Thyroid gland (tissue), 4 donors: ENCODE data around the gene ARHGEF4. TPM values are rescaled to one million over a fixed set of nuclear protein-coding genes. Genes with fewer than 3 reads are reported as not detected.

Experiments
- DNase-seq, 2 donors: peaks; one replicate each; pipeline ENCODE4 v3.0.0-alpha.2; 2019
- H3K27ac ChIP-seq, 3 donors: fragments of 200-600 bp; sonication (generic); 1 replicate in 2 of 3; 2 replicates in 1 of 3; pipeline ENCODE4 v1.5.1; 2016 to 2019; ENCODE audit warnings: mild to moderate bottlenecking in 1 of 3, moderate library complexity in 1 of 3
- H3K27me3 ChIP-seq: fragments of 200-600 bp; sonication (generic); one replicate; pipeline ENCODE4 v1.5.1; 2019
- H3K36me3 ChIP-seq, 2 donors: fragments of 200-600 bp; sonication (generic); one replicate each; pipeline ENCODE4 v1.5.1; 2016 to 2019
- H3K4me1 ChIP-seq, 2 donors: fragments of 200-600 bp; sonication (generic); one replicate each; pipeline ENCODE4 v1.5.1; 2017 to 2019
- H3K4me3 ChIP-seq, 3 donors: fragments of 200-600 bp; sonication (generic); replicated peaks in 1 of 3; 1 replicate in 2 of 3; 2 replicates in 1 of 3; pipeline ENCODE4 v1.5.1; 2016; ENCODE audit warnings: mild to moderate bottlenecking in 1 of 3
- H3K9me3 ChIP-seq: fragments of 200-600 bp; sonication (generic); one replicate; pipeline ENCODE4 v1.5.1; 2017
- POLR2A ChIP-seq, 2 donors: fragments of 450-650 bp; IDR thresholded peaks; one replicate each; pipeline ENCODE4 v1.6.1; 2017; ENCODE audit warnings: antibody characterized with exemption in 2 of 2, mild to moderate bottlenecking in 2 of 2, moderate library complexity in 1 of 2
- WGBS, 2 donors: methylation state at CpG; one replicate each; pipeline ENCODE4 v1.1.5; 2017; 5-methylcytosine and 5-hydroxymethylcytosine counted together
- intact Hi-C: fragments of 100-400 bp; cut with DNase I; formaldehyde crosslinking; loops from one replicate; pipeline ENCODE4 v1.15.1; 2023
- total RNA-seq, 4 donors: library from RNA; depleted of rRNA; stranded (reverse); fragments of >200 nt; gene quantifications; one replicate each; pipeline ENCODE4 v1.2.3, GENCODE V29; 2016
- TF ChIP-seq, protein P1 (sequence below), 6 experiments: fragments of 200-600 bp in 3 of 6; fragments of 450-650 bp in 3 of 6; sonication (generic) in 3 of 6; IDR thresholded peaks; one replicate each; pipeline ENCODE4 v1.5.1; 2016 to 2019; ENCODE audit warnings: antibody characterized with exemption in 6 of 6, mild to moderate bottlenecking in 2 of 6, inconsistent platforms in 1 of 6, moderate library complexity in 1 of 6

The ARHGEF4 gene
- total RNA-seq, 4 donors from 2014 or later, result 15.6 to 24.3 (median 22.5) TPM

DNA sequence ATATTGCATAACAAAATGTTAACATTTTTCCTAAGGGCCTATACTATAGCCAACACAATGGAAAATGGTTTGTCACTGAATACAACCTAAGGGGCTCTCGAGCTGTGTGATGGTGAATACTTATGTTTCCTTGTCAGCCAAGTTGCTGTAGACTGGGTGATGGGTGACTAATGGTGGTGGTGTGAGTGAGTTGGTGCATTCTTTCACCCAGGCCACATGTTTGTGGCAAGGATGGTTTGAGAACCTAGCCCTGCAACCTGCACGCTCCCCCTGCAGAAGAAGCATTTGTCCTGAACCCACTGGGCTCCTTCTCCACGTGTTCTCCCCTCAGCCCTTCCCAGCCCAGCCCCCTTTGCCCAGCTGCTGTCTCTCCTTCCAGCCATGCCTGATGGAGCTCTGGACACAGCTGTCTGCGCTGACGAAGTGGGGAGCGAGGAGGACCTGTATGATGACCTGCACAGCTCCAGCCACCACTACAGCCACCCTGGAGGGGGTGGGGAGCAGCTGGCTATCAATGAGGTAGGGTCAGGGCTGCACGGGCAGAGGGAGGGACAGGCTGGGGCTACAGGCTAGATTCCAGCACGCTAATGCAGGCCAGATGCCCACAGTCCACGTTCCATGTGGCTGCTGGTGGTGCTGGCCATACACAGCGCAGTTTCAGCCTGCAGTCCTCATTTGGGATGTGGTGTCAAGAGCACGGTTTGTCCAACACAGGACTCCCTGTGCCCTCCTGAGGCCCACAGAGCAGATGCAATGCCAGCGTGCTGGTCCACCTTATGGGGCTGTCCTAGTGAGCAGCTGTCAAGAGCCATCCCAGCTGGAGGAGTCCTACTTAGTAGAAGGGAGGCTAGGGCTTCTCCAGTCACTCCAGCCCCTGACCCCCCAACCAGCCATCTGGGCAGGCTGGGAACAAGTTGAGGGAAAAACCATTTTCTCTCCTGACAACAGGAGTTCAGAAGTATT lies 191.1 kb downstream of the ARHGEF4 start:
- TF ChIP-seq, protein P1, sequence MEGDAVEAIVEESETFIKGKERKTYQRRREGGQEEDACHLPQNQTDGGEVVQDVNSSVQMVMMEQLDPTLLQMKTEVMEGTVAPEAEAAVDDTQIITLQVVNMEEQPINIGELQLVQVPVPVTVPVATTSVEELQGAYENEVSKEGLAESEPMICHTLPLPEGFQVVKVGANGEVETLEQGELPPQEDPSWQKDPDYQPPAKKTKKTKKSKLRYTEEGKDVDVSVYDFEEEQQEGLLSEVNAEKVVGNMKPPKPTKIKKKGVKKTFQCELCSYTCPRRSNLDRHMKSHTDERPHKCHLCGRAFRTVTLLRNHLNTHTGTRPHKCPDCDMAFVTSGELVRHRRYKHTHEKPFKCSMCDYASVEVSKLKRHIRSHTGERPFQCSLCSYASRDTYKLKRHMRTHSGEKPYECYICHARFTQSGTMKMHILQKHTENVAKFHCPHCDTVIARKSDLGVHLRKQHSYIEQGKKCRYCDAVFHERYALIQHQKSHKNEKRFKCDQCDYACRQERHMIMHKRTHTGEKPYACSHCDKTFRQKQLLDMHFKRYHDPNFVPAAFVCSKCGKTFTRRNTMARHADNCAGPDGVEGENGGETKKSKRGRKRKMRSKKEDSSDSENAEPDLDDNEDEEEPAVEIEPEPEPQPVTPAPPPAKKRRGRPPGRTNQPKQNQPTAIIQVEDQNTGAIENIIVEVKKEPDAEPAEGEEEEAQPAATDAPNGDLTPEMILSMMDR (IDR thresholded peaks at IDR 0.05), result no peak
- TF ChIP-seq POLR2A (IDR thresholded peaks at IDR 0.05), result no peak
- H3K9me3 ChIP-seq, result no peaks in the 10 kb centered on the region
- no peaks in the 10 kb centered on the region for H3K27me3 ChIP-seq
- no peak for DNase-seq
- no peak overlapping the region for H3K4me3 ChIP-seq
- intact Hi-C loops, result no loop called here
- no peak overlapping the region for H3K27ac ChIP-seq
- H3K36me3 ChIP-seq, result no peaks in the 10 kb centered on the region
- 84 to 91% methylated on average over 8 to 12 of the region's 12 CpGs for WGBS, 2 donors
- no peaks in the 10 kb centered on the region for H3K4me1 ChIP-seq

DNA sequence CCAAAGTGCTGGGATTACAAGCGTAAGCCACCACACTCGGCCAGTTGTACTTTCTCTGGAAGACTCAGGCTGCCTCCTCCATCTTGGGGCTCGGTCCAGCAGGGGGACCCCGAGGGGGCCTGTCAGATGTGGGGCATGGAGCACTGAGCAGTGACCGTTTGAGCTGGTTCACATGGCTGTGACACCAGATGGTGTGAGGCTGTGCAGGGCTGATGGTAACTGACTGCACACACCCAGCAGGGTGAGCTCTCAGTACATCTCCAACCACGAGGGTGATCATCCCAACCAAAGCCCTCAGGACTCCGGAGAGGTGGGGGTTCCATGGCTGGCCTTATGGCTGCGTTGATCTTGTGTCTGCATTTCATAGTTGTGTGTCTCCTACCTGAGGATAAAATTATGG lies 193.1 kb downstream of the ARHGEF4 start:
- H3K27ac ChIP-seq, result no peak overlapping the region
- intact Hi-C loops, result no loop called here
- 71 to 90% methylated on average over 5 to 8 of the region's 8 CpGs for WGBS, 2 donors
- no peaks in the 10 kb centered on the region for H3K9me3 ChIP-seq
- no peaks in the 10 kb centered on the region for H3K36me3 ChIP-seq
- no peak overlapping the region for H3K4me3 ChIP-seq
- H3K27me3 ChIP-seq, result no peaks in the 10 kb centered on the region
- DNase-seq, result no peak
- TF ChIP-seq, protein P1 (IDR thresholded peaks at IDR 0.05), result no peak
- no peak for TF ChIP-seq POLR2A (IDR thresholded peaks at IDR 0.05)
- H3K4me1 ChIP-seq, result peaks cover 8 to 9% of the 10 kb centered on the region in 2 donors

- no peak overlapping the region for H3K27ac ChIP-seq
- H3K9me3 ChIP-seq, result no peaks in the 10 kb centered on the region
- WGBS, 2 donors, result 75% methylated on average over 12 to 13 of the region's 13 CpGs
- DNase-seq, result no peak
- H3K36me3 ChIP-seq, result no peaks in the 10 kb centered on the region
- H3K27me3 ChIP-seq, result no peaks in the 10 kb centered on the region
- TF ChIP-seq, protein P1 (IDR thresholded peaks at IDR 0.05), result no peak
- no peak for TF ChIP-seq POLR2A (IDR thresholded peaks at IDR 0.05)
- H3K4me1 ChIP-seq, result peaks cover 8 to 14% of the 10 kb centered on the region in 2 donors
- intact Hi-C loops, result no loop called here
- H3K4me3 ChIP-seq, result no peak overlapping the region
Measured at GRCh38 chr2:131030478-131030971, 193.8 kb downstream of the ARHGEF4 start.

DNA sequence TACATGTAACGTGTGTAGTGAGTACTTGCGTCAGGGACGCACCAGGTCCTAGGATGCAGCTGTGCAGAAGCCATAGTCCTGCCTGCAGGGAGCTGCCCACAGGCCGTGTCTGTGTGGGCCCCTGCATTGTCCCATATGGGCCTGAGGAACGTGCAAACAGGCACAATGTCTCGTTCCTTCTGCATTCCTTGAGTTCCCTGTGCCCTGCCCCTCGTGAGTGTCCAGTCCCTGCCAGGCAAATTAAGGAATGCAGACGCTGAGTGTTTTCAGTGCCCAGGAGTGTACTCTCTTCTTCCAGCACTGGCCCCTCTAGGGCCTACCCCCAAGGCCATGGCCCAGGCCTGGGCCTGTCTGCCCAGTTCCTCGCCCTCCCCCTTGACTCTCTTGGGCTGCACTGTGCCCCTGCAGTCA lies 194.7 kb downstream of the ARHGEF4 start:
- H3K4me3 ChIP-seq, result no peak overlapping the region
- WGBS, 2 donors, result 74 to 80% methylated on average over 8 to 9 of the region's 9 CpGs
- peaks cover 8 to 23% of the 10 kb centered on the region in 2 donors for H3K4me1 ChIP-seq
- TF ChIP-seq, protein P1 (IDR thresholded peaks at IDR 0.05), result no peak
- TF ChIP-seq POLR2A (IDR thresholded peaks at IDR 0.05), result no peak
- no peaks in the 10 kb centered on the region for H3K9me3 ChIP-seq
- H3K27me3 ChIP-seq, result no peaks in the 10 kb centered on the region
- no peak for DNase-seq
- intact Hi-C loops, result no loop called here
- no peaks in the 10 kb centered on the region for H3K36me3 ChIP-seq
- H3K27ac ChIP-seq, result no peak overlapping the region

DNA sequence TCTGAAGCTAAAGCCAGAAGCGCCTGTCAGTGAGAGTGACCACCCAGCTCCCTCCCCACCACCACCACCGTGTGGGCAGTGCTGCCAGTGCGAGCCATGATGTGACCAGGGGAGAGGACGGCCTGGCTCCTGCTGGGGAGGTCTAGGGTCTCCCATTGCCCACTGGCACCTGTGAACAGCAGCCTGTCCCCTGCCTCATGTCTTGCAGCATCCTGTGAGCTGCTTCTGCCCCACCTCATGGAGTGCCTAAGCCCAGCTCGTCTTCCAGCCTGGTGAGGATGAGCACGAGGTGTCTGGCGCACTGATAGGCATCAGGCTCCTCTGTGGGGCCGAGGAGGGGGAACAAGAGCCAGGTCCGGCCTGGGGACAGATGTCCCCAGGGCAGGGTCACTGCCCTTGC lies 195.2 kb downstream of the ARHGEF4 start:
- H3K36me3 ChIP-seq, result no peaks in the 10 kb centered on the region
- H3K27ac ChIP-seq, result no peak overlapping the region
- H3K4me3 ChIP-seq, result no peak overlapping the region
- 63 to 71% methylated on average over 4 to 9 of the region's 9 CpGs for WGBS, 2 donors
- no peaks in the 10 kb centered on the region for H3K27me3 ChIP-seq
- H3K9me3 ChIP-seq, result no peaks in the 10 kb centered on the region
- TF ChIP-seq POLR2A (IDR thresholded peaks at IDR 0.05), result no peak
- TF ChIP-seq, protein P1 (IDR thresholded peaks at IDR 0.05), result no peak
- H3K4me1 ChIP-seq, result peaks cover 8 to 27% of the 10 kb centered on the region in 2 donors
- no peak for DNase-seq
- intact Hi-C loops, result no loop called here
